WTC11 (cell line): ENCODE data around the gene HDAC7.

ENCODE experiments used
- CTCF ChIP-seq: fragments of 200-600 bp; IDR thresholded peaks from 2 replicates; pipeline ENCODE4 v1.8.0; 2022; ENCODE audit warnings: antibody characterized with exemption
- E2F1 ChIP-seq: sonication (generic); formaldehyde crosslinking; IDR thresholded peaks from 2 replicates; pipeline ENCODE4 v1.8.0; 2022; ENCODE audit warnings: mild to moderate bottlenecking, missing genetic modification reagents
- E2F5 ChIP-seq: sonication (generic); formaldehyde crosslinking; IDR thresholded peaks from 2 replicates; pipeline ENCODE4 v1.8.1; 2022; ENCODE audit warnings: mild to moderate bottlenecking, moderate library complexity, missing genetic modification reagents
- SP1 ChIP-seq: sonication (generic); formaldehyde crosslinking; conservative IDR thresholded peaks from 2 replicates; pipeline ENCODE4 v1.8.1; 2022; ENCODE audit warnings: missing genetic modification reagents
- STAT6 ChIP-seq: sonication (generic); formaldehyde crosslinking; conservative IDR thresholded peaks from 2 replicates; pipeline ENCODE4 v1.8.1; 2023; ENCODE audit warnings: mild to moderate bottlenecking, low read depth, missing genetic modification reagents, moderate library complexity
- TEAD4 ChIP-seq: sonication (generic); formaldehyde crosslinking; IDR thresholded peaks from 2 replicates; pipeline ENCODE4 v1.8.0; 2022; ENCODE audit warnings: mild to moderate bottlenecking, missing genetic modification reagents
- TP53 ChIP-seq: sonication (generic); formaldehyde crosslinking; IDR thresholded peaks from 2 replicates; pipeline ENCODE4 v1.8.1; 2023; ENCODE audit warnings: mild to moderate bottlenecking, missing genetic modification reagents
- USF2 ChIP-seq: sonication (generic); formaldehyde crosslinking; IDR thresholded peaks from 2 replicates; pipeline ENCODE4 v1.8.1; 2023; ENCODE audit warnings: mild to moderate bottlenecking, missing genetic modification reagents, moderate library complexity
- ZNF121 ChIP-seq: sonication (generic); formaldehyde crosslinking; IDR thresholded peaks from 2 replicates; pipeline ENCODE4 v1.8.0; 2023; ENCODE audit warnings: missing genetic modification reagents

- TF ChIP-seq STAT6 (CRISPR knock-in tag) (no peak), TP53 (CRISPR knock-in tag) (no peak), SP1 (CRISPR knock-in tag) (no peak), E2F5 (CRISPR knock-in tag) (no peak), E2F1 (CRISPR knock-in tag) (no peak), CTCF (no peak), TEAD4 (CRISPR knock-in tag) (no peak), USF2 (no peak), ZNF121 (no peak)
These were observed 61.2 kb downstream of the HDAC7 start for GRCh38 chr12:47758584-47758833.
